Liver (tissue), 9 donors: ENCODE measurements around the gene PEF1. TPM values are rescaled to one million over a fixed set of nuclear protein-coding genes. Genes with fewer than 3 reads are reported as not detected.

ENCODE experiments used
- DNase-seq: peaks from one replicate; pipeline ENCODE4 v3.0.0-alpha.2; 2017; ENCODE audit warnings: low spot score
- H3K27ac ChIP-seq, 2 donors: one replicate each; pipeline ENCODE4 v1.7.0; 2013; ENCODE audit warnings: inconsistent platforms in 2 of 2, low read length in 2 of 2, control low read depth in 1 of 2, low read depth in 1 of 2, mild to moderate bottlenecking in 1 of 2
- H3K27me3 ChIP-seq, 4 donors: one replicate each; pipeline versions ENCODE4 v1.6.1 to v1.7.0; 2013; ENCODE audit warnings: low read length in 3 of 4, inconsistent platforms in 1 of 4, mild to moderate bottlenecking in 1 of 4, moderate library complexity in 1 of 4; ENCODE audit not compliant: control insufficient read depth in 4 of 4, insufficient read depth in 4 of 4
- H3K36me3 ChIP-seq, 4 donors: one replicate each; pipeline versions ENCODE4 v1.6.1 to v1.7.0; 2013; ENCODE audit warnings: low read length in 3 of 4, mild to moderate bottlenecking in 3 of 4, low read depth in 1 of 4, moderate library complexity in 1 of 4; ENCODE audit not compliant: control insufficient read depth in 4 of 4, insufficient read depth in 3 of 4
- H3K4me1 ChIP-seq, 4 donors: one replicate each; pipeline versions ENCODE4 v1.6.1 to v1.7.0; 2013; ENCODE audit warnings: low read length in 3 of 4, mild to moderate bottlenecking in 3 of 4, moderate library complexity in 1 of 4; ENCODE audit not compliant: control insufficient read depth in 4 of 4, insufficient read depth in 4 of 4
- H3K4me3 ChIP-seq, 3 donors: one replicate each; pipeline versions ENCODE4 v1.6.1 to v1.7.0; 2013; ENCODE audit warnings: low read length in 3 of 3, control low read depth in 1 of 3, low read depth in 1 of 3, mild to moderate bottlenecking in 1 of 3
- H3K9ac ChIP-seq, 2 donors: one replicate each; pipeline ENCODE4 v1.7.0; 2013; ENCODE audit warnings: low read length in 2 of 2, mild to moderate bottlenecking in 2 of 2, moderate library complexity in 2 of 2, control low read depth in 1 of 2, low read depth in 1 of 2
- H3K9me3 ChIP-seq, 4 donors: one replicate each; pipeline versions ENCODE4 v1.6.1 to v1.7.0; 2013; ENCODE audit warnings: low read length in 3 of 4; ENCODE audit not compliant: control insufficient read depth in 4 of 4
- EGR1 ChIP-seq, 2 donors: IDR thresholded peaks; 2 replicates each; pipeline ENCODE4 v1.6.1; 2016 to 2018; ENCODE audit warnings: antibody characterized with exemption in 2 of 2, low read depth in 2 of 2
- FOXA1 ChIP-seq: IDR thresholded peaks from 2 replicates; pipeline ENCODE4 v1.6.1; 2016; ENCODE audit warnings: antibody characterized with exemption
- FOXA2 ChIP-seq: IDR thresholded peaks from 2 replicates; pipeline ENCODE4 v1.6.1; 2016; ENCODE audit warnings: antibody characterized with exemption
- GABPA ChIP-seq, 2 donors: IDR thresholded peaks in 1 of 2; conservative IDR thresholded peaks in 1 of 2; 2 replicates each; pipeline ENCODE4 v1.6.1; 2016; ENCODE audit warnings: antibody characterized with exemption in 2 of 2, mild to moderate bottlenecking in 1 of 2, moderate library complexity in 1 of 2
- HNF4A ChIP-seq, 2 donors: conservative IDR thresholded peaks; 2 replicates each; pipeline ENCODE4 v1.6.1; 2016; ENCODE audit warnings: antibody characterized with exemption in 2 of 2, mild to moderate bottlenecking in 2 of 2
- HNF4G ChIP-seq: IDR thresholded peaks from 2 replicates; pipeline ENCODE4 v1.6.1; 2016; ENCODE audit warnings: antibody characterized with exemption
- JUND ChIP-seq, 2 donors: IDR thresholded peaks; 2 replicates each; pipeline ENCODE4 v1.6.1; 2016; ENCODE audit warnings: antibody characterized with exemption in 2 of 2
- MAX ChIP-seq: IDR thresholded peaks from 2 replicates; pipeline ENCODE4 v1.6.1; 2016; ENCODE audit warnings: antibody characterized with exemption
- NR2F2 ChIP-seq: IDR thresholded peaks from 2 replicates; pipeline ENCODE4 v1.6.1; 2016; ENCODE audit warnings: antibody characterized with exemption
- RAD21 ChIP-seq, 2 donors: IDR thresholded peaks; 2 replicates each; pipeline ENCODE4 v1.6.1; 2016; ENCODE audit warnings: antibody characterized with exemption in 2 of 2, mild to moderate bottlenecking in 2 of 2
- RXRA ChIP-seq, 2 donors: IDR thresholded peaks; 2 replicates each; pipeline ENCODE4 v1.6.1; 2017 to 2018; ENCODE audit warnings: antibody characterized with exemption in 2 of 2, mild to moderate bottlenecking in 1 of 2
- TAF1 ChIP-seq: conservative IDR thresholded peaks from 2 replicates; pipeline ENCODE4 v1.6.1; 2016; ENCODE audit warnings: antibody characterized with exemption, mild to moderate bottlenecking
- YY1 ChIP-seq: IDR thresholded peaks from 2 replicates; pipeline ENCODE4 v1.6.1; 2016; ENCODE audit warnings: antibody characterized with exemption, mild to moderate bottlenecking
- WGBS: extraction: QIAGEN DNeasy Blood & Tissue Kit; methylation state at CpG from one replicate; pipeline ENCODE4 v1.1.7; 2013; 5-methylcytosine and 5-hydroxymethylcytosine counted together
- polyA plus RNA-seq, 2 donors: library from polyadenylated mRNA; stranded (reverse) in 1 of 2; unstranded in 1 of 2; fragments of 200-250 nt in 1 of 2; fragments of >200 nt in 1 of 2; fragmentation: Nextera tagmentation in 1 of 2; extraction: Ambion mirVana in 1 of 2; gene quantifications; one replicate each; pipeline versions ENCODE4 v1.2.1 to v1.2.3, GENCODE V29; 2013 to 2015
- total RNA-seq, 2 donors: library from RNA; depleted of rRNA; stranded (reverse); fragments of >200 nt; gene quantifications; one replicate each; pipeline ENCODE4 v1.2.3, GENCODE V29; 2014
- TF ChIP-seq, protein P1 (sequence below): IDR thresholded peaks from 2 replicates; pipeline ENCODE4 v1.6.1; 2016; ENCODE audit warnings: antibody characterized with exemption, mild to moderate bottlenecking
- TF ChIP-seq, protein P2 (sequence below): IDR thresholded peaks from 2 replicates; pipeline ENCODE4 v1.6.1; 2016; ENCODE audit warnings: antibody characterized with exemption
- TF ChIP-seq, protein P3 (sequence below): IDR thresholded peaks from 2 replicates; pipeline ENCODE4 v1.6.1; 2016; ENCODE audit warnings: antibody characterized with exemption
- TF ChIP-seq, protein P4 (sequence below): fragments of 150-350 bp; IDR thresholded peaks from 2 replicates; pipeline ENCODE4 v1.5.1; 2017; ENCODE audit warnings: improper control_type of control experiment, low read depth, low read length; ENCODE audit not compliant: missing input control
- donor health status: healthy.
- donor health status: healthy.
- donor health status: healthy.
- donor health status: healthy.
- donor health status: healthy.

Gene PEF1
- total and polyA plus RNA-seq, 4 donors: 27.7 to 46.8 (median 32.2) TPM

GRCh38 chr1:31600641-31601040 lies 44.0 kb downstream of the PEF1 start:
- H3K27ac ChIP-seq: no peak overlapping the region
- DNase-seq: no peak
- no peaks in the 10 kb centered on the region for H3K27me3 ChIP-seq
- no peaks in the 10 kb centered on the region for H3K4me1 ChIP-seq
- no peaks in the 10 kb centered on the region for H3K9me3 ChIP-seq
- no peak overlapping the region for H3K9ac ChIP-seq
- no peak overlapping the region for H3K4me3 ChIP-seq
- 83% methylated on average over 2 of the region's 2 CpGs for WGBS
- H3K36me3 ChIP-seq: no peaks in the 10 kb centered on the region
- TF ChIP-seq GABPA (IDR thresholded peaks at IDR 0.05 in 1 of 2, conservative IDR thresholded peaks at IDR 0.05 in 1 of 2) (no peak), YY1 (no peak), RXRA (IDR thresholded peaks at IDR 0.05) (no peak), RAD21 (IDR thresholded peaks at IDR 0.05) (no peak), JUND (IDR thresholded peaks at IDR 0.05) (no peak), FOXA1 (no peak), HNF4A (conservative IDR thresholded peaks at IDR 0.05) (no peak), NR2F2 (no peak), TAF1 (no peak), FOXA2 (no peak), HNF4G (no peak), MAX (no peak), EGR1 (IDR thresholded peaks at IDR 0.05; ENCODE audit: low read depth in 2 of 2) (no peak)
- TF ChIP-seq, protein P1, sequence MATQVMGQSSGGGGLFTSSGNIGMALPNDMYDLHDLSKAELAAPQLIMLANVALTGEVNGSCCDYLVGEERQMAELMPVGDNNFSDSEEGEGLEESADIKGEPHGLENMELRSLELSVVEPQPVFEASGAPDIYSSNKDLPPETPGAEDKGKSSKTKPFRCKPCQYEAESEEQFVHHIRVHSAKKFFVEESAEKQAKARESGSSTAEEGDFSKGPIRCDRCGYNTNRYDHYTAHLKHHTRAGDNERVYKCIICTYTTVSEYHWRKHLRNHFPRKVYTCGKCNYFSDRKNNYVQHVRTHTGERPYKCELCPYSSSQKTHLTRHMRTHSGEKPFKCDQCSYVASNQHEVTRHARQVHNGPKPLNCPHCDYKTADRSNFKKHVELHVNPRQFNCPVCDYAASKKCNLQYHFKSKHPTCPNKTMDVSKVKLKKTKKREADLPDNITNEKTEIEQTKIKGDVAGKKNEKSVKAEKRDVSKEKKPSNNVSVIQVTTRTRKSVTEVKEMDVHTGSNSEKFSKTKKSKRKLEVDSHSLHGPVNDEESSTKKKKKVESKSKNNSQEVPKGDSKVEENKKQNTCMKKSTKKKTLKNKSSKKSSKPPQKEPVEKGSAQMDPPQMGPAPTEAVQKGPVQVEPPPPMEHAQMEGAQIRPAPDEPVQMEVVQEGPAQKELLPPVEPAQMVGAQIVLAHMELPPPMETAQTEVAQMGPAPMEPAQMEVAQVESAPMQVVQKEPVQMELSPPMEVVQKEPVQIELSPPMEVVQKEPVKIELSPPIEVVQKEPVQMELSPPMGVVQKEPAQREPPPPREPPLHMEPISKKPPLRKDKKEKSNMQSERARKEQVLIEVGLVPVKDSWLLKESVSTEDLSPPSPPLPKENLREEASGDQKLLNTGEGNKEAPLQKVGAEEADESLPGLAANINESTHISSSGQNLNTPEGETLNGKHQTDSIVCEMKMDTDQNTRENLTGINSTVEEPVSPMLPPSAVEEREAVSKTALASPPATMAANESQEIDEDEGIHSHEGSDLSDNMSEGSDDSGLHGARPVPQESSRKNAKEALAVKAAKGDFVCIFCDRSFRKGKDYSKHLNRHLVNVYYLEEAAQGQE: no peak
- TF ChIP-seq, protein P2, sequence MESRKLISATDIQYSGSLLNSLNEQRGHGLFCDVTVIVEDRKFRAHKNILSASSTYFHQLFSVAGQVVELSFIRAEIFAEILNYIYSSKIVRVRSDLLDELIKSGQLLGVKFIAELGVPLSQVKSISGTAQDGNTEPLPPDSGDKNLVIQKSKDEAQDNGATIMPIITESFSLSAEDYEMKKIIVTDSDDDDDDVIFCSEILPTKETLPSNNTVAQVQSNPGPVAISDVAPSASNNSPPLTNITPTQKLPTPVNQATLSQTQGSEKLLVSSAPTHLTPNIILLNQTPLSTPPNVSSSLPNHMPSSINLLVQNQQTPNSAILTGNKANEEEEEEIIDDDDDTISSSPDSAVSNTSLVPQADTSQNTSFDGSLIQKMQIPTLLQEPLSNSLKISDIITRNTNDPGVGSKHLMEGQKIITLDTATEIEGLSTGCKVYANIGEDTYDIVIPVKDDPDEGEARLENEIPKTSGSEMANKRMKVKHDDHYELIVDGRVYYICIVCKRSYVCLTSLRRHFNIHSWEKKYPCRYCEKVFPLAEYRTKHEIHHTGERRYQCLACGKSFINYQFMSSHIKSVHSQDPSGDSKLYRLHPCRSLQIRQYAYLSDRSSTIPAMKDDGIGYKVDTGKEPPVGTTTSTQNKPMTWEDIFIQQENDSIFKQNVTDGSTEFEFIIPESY: no peak
- TF ChIP-seq, protein P3, sequence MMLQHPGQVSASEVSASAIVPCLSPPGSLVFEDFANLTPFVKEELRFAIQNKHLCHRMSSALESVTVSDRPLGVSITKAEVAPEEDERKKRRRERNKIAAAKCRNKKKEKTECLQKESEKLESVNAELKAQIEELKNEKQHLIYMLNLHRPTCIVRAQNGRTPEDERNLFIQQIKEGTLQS: no peak
- TF ChIP-seq, protein P4, sequence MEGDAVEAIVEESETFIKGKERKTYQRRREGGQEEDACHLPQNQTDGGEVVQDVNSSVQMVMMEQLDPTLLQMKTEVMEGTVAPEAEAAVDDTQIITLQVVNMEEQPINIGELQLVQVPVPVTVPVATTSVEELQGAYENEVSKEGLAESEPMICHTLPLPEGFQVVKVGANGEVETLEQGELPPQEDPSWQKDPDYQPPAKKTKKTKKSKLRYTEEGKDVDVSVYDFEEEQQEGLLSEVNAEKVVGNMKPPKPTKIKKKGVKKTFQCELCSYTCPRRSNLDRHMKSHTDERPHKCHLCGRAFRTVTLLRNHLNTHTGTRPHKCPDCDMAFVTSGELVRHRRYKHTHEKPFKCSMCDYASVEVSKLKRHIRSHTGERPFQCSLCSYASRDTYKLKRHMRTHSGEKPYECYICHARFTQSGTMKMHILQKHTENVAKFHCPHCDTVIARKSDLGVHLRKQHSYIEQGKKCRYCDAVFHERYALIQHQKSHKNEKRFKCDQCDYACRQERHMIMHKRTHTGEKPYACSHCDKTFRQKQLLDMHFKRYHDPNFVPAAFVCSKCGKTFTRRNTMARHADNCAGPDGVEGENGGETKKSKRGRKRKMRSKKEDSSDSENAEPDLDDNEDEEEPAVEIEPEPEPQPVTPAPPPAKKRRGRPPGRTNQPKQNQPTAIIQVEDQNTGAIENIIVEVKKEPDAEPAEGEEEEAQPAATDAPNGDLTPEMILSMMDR: no peak

GRCh38 chr1:31598980-31599379 lies 45.7 kb downstream of the PEF1 start:
- no peaks in the 10 kb centered on the region for H3K4me1 ChIP-seq
- H3K36me3 ChIP-seq: no peaks in the 10 kb centered on the region
- H3K27ac ChIP-seq: no peak overlapping the region
- H3K27me3 ChIP-seq: no peaks in the 10 kb centered on the region
- no peak for TF ChIP-seq FOXA1
- no peak for TF ChIP-seq HNF4A (conservative IDR thresholded peaks at IDR 0.05)
- TF ChIP-seq, protein P1: no peak
- no peaks in the 10 kb centered on the region for H3K9me3 ChIP-seq
- no peak for DNase-seq
- no peak overlapping the region for H3K9ac ChIP-seq
- no peak overlapping the region for H3K4me3 ChIP-seq
- WGBS: 89% methylated on average over 7 of the region's 7 CpGs
